OCI-LY3 (cell line): ENCODE measurements around the gene TBC1D1.

Source experiments
- H2AFZ ChIP-seq: fragments of 200-600, 300-600 bp; shearing (Covaris generic); 2 replicates; pipeline ENCODE4 v1.6.0; 2014; ENCODE audit warnings: antibody characterized with exemption, low read depth, low read length
- H3K27ac ChIP-seq: fragments of 200-600, 300-600 bp; sonication (generic); 2 replicates; pipeline ENCODE4 v1.5.1; 2014; ENCODE audit warnings: mild to moderate bottlenecking, low read length, moderate library complexity, mixed read lengths
- H3K27me3 ChIP-seq: fragments of 200-600, 300-600 bp; sonication (generic); 2 replicates; pipeline ENCODE4 v1.6.1; 2014; ENCODE audit warnings: low read depth, low read length, mixed read lengths
- H3K36me3 ChIP-seq: fragments of 200-600, 300-600 bp; sonication (generic); replicated peaks from 2 replicates; pipeline ENCODE3; 2014; ENCODE audit warnings: low read depth, low read length, mixed read lengths
- H3K4me1 ChIP-seq: fragments of 300-600, 200-600 bp; sonication (generic); 2 replicates; pipeline ENCODE4 v1.6.1; 2014; ENCODE audit warnings: low read length, mixed read lengths
- H3K4me2 ChIP-seq: fragments of 200-600, 300-600 bp; sonication (generic); 2 replicates; pipeline ENCODE4 v1.6.1; 2014; ENCODE audit warnings: low read length, mixed read lengths
- H3K4me3 ChIP-seq: fragments of 300-600, 200-600 bp; sonication (generic); 2 replicates; pipeline ENCODE4 v1.5.1; 2014; ENCODE audit warnings: antibody characterized with exemption, mild to moderate bottlenecking, low read length, moderate library complexity
- H3K79me2 ChIP-seq: fragments of 300-600, 200-600 bp; shearing (Covaris generic); 2 replicates; pipeline ENCODE4 v1.6.1; 2014; ENCODE audit warnings: mild to moderate bottlenecking, low read length, mixed read lengths
- H3K9ac ChIP-seq: fragments of 300-600, 200-600 bp; shearing (Covaris generic); 2 replicates; pipeline ENCODE4 v1.6.0; 2014; ENCODE audit warnings: mild to moderate bottlenecking, low read length, moderate library complexity
- H3K9me3 ChIP-seq: fragments of 200-600, 300-600 bp; shearing (Covaris generic); 2 replicates; pipeline ENCODE4 v1.6.1; 2014; ENCODE audit warnings: low read length, mixed read lengths; ENCODE audit not compliant: insufficient read depth
- H4K20me1 ChIP-seq: fragments of 200-600, 300-600 bp; sonication (generic); 2 replicates; pipeline ENCODE4 v1.6.1; 2016; ENCODE audit warnings: low read length, mixed read lengths; ENCODE audit not compliant: insufficient read depth
- EZH2phosphoT487 ChIP-seq: fragments of 200-600 bp; shearing (Covaris generic); IDR thresholded peaks from 2 replicates; pipeline ENCODE4 v1.6.1; 2018; ENCODE audit warnings: antibody characterized with exemption, mixed run types, low read depth
- TF ChIP-seq, protein P1 (sequence below): fragments of 200-600, 300-600 bp; sonication (generic); IDR thresholded peaks from 2 replicates; pipeline ENCODE4 v1.5.1; 2014; ENCODE audit warnings: antibody characterized with exemption, low read length, low read depth

Gene TBC1D1

DNA sequence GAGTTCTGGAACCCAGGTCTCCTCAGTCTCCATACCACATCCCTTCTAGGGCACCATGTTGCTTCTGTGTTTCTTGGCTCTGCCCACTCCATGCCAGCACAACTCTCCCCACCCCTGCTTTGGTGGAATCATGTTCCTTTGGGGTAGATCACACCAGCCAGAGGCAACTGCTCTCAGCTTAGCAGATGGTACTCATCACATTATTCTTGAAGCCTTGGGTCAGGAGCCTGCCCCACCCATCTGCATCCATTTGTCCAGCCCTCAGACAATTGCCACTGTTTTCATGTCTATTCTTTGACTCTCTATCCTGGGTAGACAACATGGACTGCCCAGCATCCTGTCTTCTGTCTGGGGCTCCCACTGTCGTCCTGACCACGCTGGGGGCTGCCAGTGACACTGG is 216.9 kb downstream of the TBC1D1 start:
- H3K27me3 ChIP-seq = no peaks in the 10 kb centered on the region
- no peak overlapping the region for H3K9ac ChIP-seq
- peaks cover 11% of the 10 kb centered on the region for H3K36me3 ChIP-seq
- no peak overlapping the region for H3K4me2 ChIP-seq
- no peaks in the 10 kb centered on the region for H4K20me1 ChIP-seq
- peaks cover 17% of the 10 kb centered on the region for H3K4me1 ChIP-seq
- H3K27ac ChIP-seq = no peak overlapping the region
- no peak overlapping the region for H2AFZ ChIP-seq
- TF ChIP-seq, protein P1, sequence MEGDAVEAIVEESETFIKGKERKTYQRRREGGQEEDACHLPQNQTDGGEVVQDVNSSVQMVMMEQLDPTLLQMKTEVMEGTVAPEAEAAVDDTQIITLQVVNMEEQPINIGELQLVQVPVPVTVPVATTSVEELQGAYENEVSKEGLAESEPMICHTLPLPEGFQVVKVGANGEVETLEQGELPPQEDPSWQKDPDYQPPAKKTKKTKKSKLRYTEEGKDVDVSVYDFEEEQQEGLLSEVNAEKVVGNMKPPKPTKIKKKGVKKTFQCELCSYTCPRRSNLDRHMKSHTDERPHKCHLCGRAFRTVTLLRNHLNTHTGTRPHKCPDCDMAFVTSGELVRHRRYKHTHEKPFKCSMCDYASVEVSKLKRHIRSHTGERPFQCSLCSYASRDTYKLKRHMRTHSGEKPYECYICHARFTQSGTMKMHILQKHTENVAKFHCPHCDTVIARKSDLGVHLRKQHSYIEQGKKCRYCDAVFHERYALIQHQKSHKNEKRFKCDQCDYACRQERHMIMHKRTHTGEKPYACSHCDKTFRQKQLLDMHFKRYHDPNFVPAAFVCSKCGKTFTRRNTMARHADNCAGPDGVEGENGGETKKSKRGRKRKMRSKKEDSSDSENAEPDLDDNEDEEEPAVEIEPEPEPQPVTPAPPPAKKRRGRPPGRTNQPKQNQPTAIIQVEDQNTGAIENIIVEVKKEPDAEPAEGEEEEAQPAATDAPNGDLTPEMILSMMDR = no peak
- TF ChIP-seq EZH2phosphoT487 = no peak
- no peaks in the 10 kb centered on the region for H3K79me2 ChIP-seq
- no peak overlapping the region for H3K4me3 ChIP-seq
- H3K9me3 ChIP-seq = no peaks in the 10 kb centered on the region

DNA sequence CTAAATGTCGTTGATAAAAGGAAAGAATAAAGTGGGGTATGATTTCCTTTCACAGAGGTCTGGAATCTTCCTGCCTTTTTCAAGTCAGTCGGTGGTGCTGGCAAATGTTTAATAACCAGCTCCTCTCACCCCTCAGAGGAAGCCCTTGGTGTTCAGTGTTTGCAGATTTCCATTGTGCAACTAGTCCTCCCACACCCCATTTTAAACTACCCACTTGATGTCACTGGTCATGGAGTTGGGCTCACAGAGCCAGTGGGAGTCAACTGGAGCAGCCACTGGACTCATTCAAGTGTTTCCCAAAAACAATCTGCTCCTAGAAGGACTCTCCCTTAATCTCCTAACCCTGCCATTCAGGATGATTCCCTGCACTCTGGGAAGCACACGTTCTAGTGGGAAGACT is 218.5 kb downstream of the TBC1D1 start:
- H3K4me1 ChIP-seq = peaks cover 17% of the 10 kb centered on the region
- no peak overlapping the region for H3K4me3 ChIP-seq
- H3K4me2 ChIP-seq = no peak overlapping the region
- no peak overlapping the region for H2AFZ ChIP-seq
- no peak overlapping the region for H3K27ac ChIP-seq
- H3K36me3 ChIP-seq = peaks cover 8% of the 10 kb centered on the region
- H3K27me3 ChIP-seq = no peaks in the 10 kb centered on the region
- no peaks in the 10 kb centered on the region for H4K20me1 ChIP-seq
- TF ChIP-seq EZH2phosphoT487 = no peak
- TF ChIP-seq, protein P1 = no peak
- H3K79me2 ChIP-seq = no peaks in the 10 kb centered on the region
- no peak overlapping the region for H3K9ac ChIP-seq
- H3K9me3 ChIP-seq = no peaks in the 10 kb centered on the region

DNA sequence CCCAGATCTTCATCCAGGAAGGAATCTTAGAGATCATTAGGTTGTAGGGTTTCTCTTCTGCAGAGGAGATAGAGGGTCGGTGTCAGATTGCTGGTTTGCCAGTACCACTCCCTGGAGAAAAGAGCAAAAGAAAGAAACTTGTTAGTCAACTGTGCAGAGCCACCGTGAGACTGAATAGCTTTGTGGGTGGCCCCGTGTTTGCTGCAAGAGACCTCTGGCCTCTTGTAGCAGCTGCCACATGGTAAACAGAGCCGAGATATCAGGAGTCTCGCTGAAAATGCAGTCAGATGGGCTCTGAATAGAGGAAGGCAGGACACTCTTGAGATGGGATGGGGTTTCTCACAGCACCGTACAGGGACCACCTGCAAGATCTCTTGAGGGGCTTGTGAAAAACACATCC is 219.0 kb downstream of the TBC1D1 start:
- H3K36me3 ChIP-seq = peaks cover 8% of the 10 kb centered on the region
- no peak overlapping the region for H3K9ac ChIP-seq
- H3K9me3 ChIP-seq = no peaks in the 10 kb centered on the region
- H3K4me3 ChIP-seq = no peak overlapping the region
- no peak overlapping the region for H2AFZ ChIP-seq
- no peak for TF ChIP-seq EZH2phosphoT487
- TF ChIP-seq, protein P1 = no peak
- H4K20me1 ChIP-seq = no peaks in the 10 kb centered on the region
- H3K4me1 ChIP-seq = peaks cover 15% of the 10 kb centered on the region
- H3K27me3 ChIP-seq = no peaks in the 10 kb centered on the region
- H3K79me2 ChIP-seq = no peaks in the 10 kb centered on the region
- H3K4me2 ChIP-seq = no peak overlapping the region
- H3K27ac ChIP-seq = no peak overlapping the region

DNA sequence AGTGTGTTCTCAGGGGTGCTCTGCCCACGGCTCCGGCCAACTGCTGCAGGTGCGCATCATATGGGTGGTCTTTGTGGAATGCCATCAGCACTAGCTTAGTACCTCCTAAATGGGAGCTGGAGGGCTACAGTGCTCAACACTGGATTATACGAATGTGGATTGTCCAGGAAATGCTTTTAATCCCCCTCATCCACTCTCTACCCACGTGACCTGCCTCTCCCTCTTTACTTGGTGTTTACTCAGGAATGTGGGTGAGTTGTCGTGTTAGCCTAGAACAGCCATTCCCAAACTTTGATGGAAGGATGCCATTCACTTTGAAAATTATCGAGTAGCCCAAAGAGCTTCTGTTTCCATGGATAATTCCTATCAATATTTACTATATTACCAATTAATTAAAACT is 220.1 kb downstream of the TBC1D1 start:
- Histone ChIP-seq H4K20me1 (no peaks in the 10 kb centered on the region), H3K4me3 (no peak overlapping the region), H3K27ac (no peak overlapping the region), H3K27me3 (no peaks in the 10 kb centered on the region), H3K79me2 (no peaks in the 10 kb centered on the region), H2AFZ (no peak overlapping the region), H3K9ac (no peak overlapping the region), H3K36me3 (peaks cover 6% of the 10 kb centered on the region), H3K4me2 (no peak overlapping the region), H3K4me1 (peaks cover 4% of the 10 kb centered on the region), H3K9me3 (no peaks in the 10 kb centered on the region)
- TF ChIP-seq, protein P1 = no peak
- no peak for TF ChIP-seq EZH2phosphoT487
